ENCODE measurements around the gene BSDC1. TPM values are rescaled to one million over a fixed set of nuclear protein-coding genes. Genes with fewer than 3 reads are reported as not detected.

BSDC1 gene
- total RNA-seq, 4 donors from 2014 or later = 96.0 to 140 (median 120) TPM

GRCh38 chr1:32406629-32407111 lies 12.4 kb upstream of the BSDC1 start:
- Histone ChIP-seq H3K9me3 (no peaks in the 10 kb centered on the region), H3K4me1 (no peaks in the 10 kb centered on the region), H3K4me3 (no peak overlapping the region), H3K27me3 (no peaks in the 10 kb centered on the region), H3K27ac (no peak overlapping the region), H3K36me3 (no peaks in the 10 kb centered on the region)
- 88% methylated on average over 4 of the region's 4 CpGs for WGBS
- DNase-seq (ENCODE audit: low spot score in 2 of 2) = peak in 1 of 2 donors; percentile 26
- TF ChIP-seq CTCF (IDR thresholded peaks at IDR 0.05) = no peak
- no peak for TF ChIP-seq POLR2A (IDR thresholded peaks at IDR 0.05)
- TF ChIP-seq POLR2AphosphoS5 (IDR thresholded peaks at IDR 0.05) = no peak
- no peak for TF ChIP-seq EP300 (IDR thresholded peaks at IDR 0.05)

GRCh38 chr1:32405672-32406467 lies 11.6 kb upstream of the BSDC1 start:
- no peaks in the 10 kb centered on the region for H3K27me3 ChIP-seq
- TF ChIP-seq POLR2A (IDR thresholded peaks at IDR 0.05) (no peak), EP300 (IDR thresholded peaks at IDR 0.05) (no peak), CTCF (IDR thresholded peaks at IDR 0.05) (no peak), POLR2AphosphoS5 (IDR thresholded peaks at IDR 0.05) (no peak)
- no peak overlapping the region for H3K27ac ChIP-seq
- H3K9me3 ChIP-seq = no peaks in the 10 kb centered on the region
- H3K36me3 ChIP-seq = no peaks in the 10 kb centered on the region
- H3K4me1 ChIP-seq = no peaks in the 10 kb centered on the region
- 83% methylated on average over 4 of the region's 4 CpGs for WGBS
- H3K4me3 ChIP-seq = no peak overlapping the region
- no peak for DNase-seq (ENCODE audit: low spot score in 2 of 2)

DNA sequence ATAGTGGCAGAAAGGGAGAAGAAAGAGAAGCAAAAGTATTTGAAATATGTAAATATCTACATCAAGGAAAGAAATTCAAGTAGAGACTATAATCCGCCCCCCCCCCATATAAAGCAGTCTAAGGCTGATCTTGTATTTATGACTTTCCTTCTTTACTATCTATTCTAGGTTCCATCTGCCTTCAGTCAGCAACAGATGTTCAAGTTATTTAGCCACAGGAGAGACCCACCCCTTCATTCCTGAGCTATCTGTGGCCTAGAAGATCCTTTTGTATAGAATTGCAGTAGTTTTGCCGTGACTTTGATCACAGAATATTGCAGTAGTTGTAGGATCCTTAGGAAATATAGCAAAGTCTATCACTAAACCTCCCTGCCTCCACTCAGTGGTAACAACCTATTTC lies 10.7 kb upstream of the BSDC1 start:
- H3K9me3 ChIP-seq = no peaks in the 10 kb centered on the region
- H3K36me3 ChIP-seq = no peaks in the 10 kb centered on the region
- H3K27ac ChIP-seq = no peak overlapping the region
- H3K4me3 ChIP-seq = no peak overlapping the region
- H3K4me1 ChIP-seq = no peaks in the 10 kb centered on the region
- TF ChIP-seq POLR2AphosphoS5 (IDR thresholded peaks at IDR 0.05) = no peak
- TF ChIP-seq POLR2A (IDR thresholded peaks at IDR 0.05) = no peak
- no peak for TF ChIP-seq CTCF (IDR thresholded peaks at IDR 0.05)
- TF ChIP-seq EP300 (IDR thresholded peaks at IDR 0.05) = no peak
- DNase-seq (ENCODE audit: low spot score in 2 of 2) = no peak
- no peaks in the 10 kb centered on the region for H3K27me3 ChIP-seq
- 39% methylated on average over 2 of the region's 2 CpGs for WGBS

GRCh38 chr1:32400876-32401631 lies 6.8 kb upstream of the BSDC1 start:
- DNase-seq (ENCODE audit: low spot score in 2 of 2) = peak; percentile 92 to 93
- H3K4me3 ChIP-seq = no peak overlapping the region
- H3K9me3 ChIP-seq = no peaks in the 10 kb centered on the region
- no peaks in the 10 kb centered on the region for H3K36me3 ChIP-seq
- 32% methylated on average over 13 of the region's 13 CpGs for WGBS
- peak overlapping the region; percentile 59 for H3K27ac ChIP-seq
- TF ChIP-seq CTCF (IDR thresholded peaks at IDR 0.05) (peak; percentile 89 to 90), POLR2AphosphoS5 (IDR thresholded peaks at IDR 0.05) (no peak)
- no peaks in the 10 kb centered on the region for H3K4me1 ChIP-seq
- H3K27me3 ChIP-seq = no peaks in the 10 kb centered on the region

GRCh38 chr1:32399843-32400242 lies 5.6 kb upstream of the BSDC1 start:
- 79% methylated on average over 4 of the region's 4 CpGs for WGBS
- Histone ChIP-seq H3K9me3 (no peaks in the 10 kb centered on the region), H3K4me1 (peaks cover 10% of the 10 kb centered on the region), H3K27ac (no peak overlapping the region), H3K27me3 (no peaks in the 10 kb centered on the region), H3K4me3 (no peak overlapping the region), H3K36me3 (no peaks in the 10 kb centered on the region)
- no peak for TF ChIP-seq CTCF (IDR thresholded peaks at IDR 0.05)
- no peak for TF ChIP-seq POLR2AphosphoS5 (IDR thresholded peaks at IDR 0.05)
- no peak for TF ChIP-seq EP300 (IDR thresholded peaks at IDR 0.05)
- no peak for TF ChIP-seq POLR2A (IDR thresholded peaks at IDR 0.05)
- DNase-seq (ENCODE audit: low spot score in 2 of 2) = peak in 1 of 2 donors; percentile 6

All from suprapubic skin (tissue), 4 donors.